Kidney (tissue), 22 donors: Measurements from ENCODE around the gene ZFP57. TPM values are rescaled to one million over a fixed set of nuclear protein-coding genes. Genes with fewer than 3 reads are reported as not detected.

Experiments
- DNase-seq, 5 donors: peaks; one replicate each; pipeline ENCODE4 v3.0.0-alpha.2; 2013 to 2020
- FAIRE-seq: peaks from 2 replicates; lab custom pipeline; 2012; peaks lifted over from hg19 to GRCh38; lab: Jason Lieb, UNC
- H3K27ac ChIP-seq, 2 donors: one replicate each; pipeline ENCODE4 v1.7.0; 2013; ENCODE audit warnings: low read depth in 2 of 2, low read length in 2 of 2, inconsistent platforms in 1 of 2
- H3K27me3 ChIP-seq: one replicate; pipeline ENCODE4 v1.7.1; 2013; ENCODE audit warnings: low read length, inconsistent platforms; ENCODE audit not compliant: control insufficient read depth, insufficient read depth
- H3K36me3 ChIP-seq, 3 donors: one replicate each; pipeline versions ENCODE4 v1.7.0 to v1.7.1; 2013; ENCODE audit warnings: low read length in 3 of 3, control low read depth in 1 of 3, inconsistent platforms in 1 of 3; ENCODE audit not compliant: insufficient read depth in 3 of 3, control insufficient read depth in 2 of 3
- H3K4me1 ChIP-seq, 3 donors: one replicate each; pipeline versions ENCODE4 v1.7.0 to v1.7.1; 2013; ENCODE audit warnings: low read length in 3 of 3, inconsistent platforms in 1 of 3, low read depth in 1 of 3; ENCODE audit not compliant: control insufficient read depth in 2 of 3, insufficient read depth in 2 of 3
- H3K4me3 ChIP-seq, 3 donors: one replicate each; pipeline versions ENCODE4 v1.7.0 to v1.8.1; 2013; ENCODE audit warnings: low read length in 3 of 3, control low read depth in 1 of 3, inconsistent platforms in 1 of 3
- H3K9ac ChIP-seq, 3 donors: one replicate each; pipeline versions ENCODE4 v1.7.0 to v1.7.1; 2013; ENCODE audit warnings: low read length in 3 of 3, control low read depth in 1 of 3, inconsistent platforms in 1 of 3
- H3K9me3 ChIP-seq, 3 donors: one replicate each; pipeline versions ENCODE4 v1.7.0 to v1.7.1; 2013; ENCODE audit warnings: low read length in 3 of 3, control low read depth in 1 of 3, inconsistent platforms in 1 of 3; ENCODE audit not compliant: control insufficient read depth in 2 of 3, insufficient read depth in 1 of 3
- intact Hi-C: fragments of 100-400 bp; cut with DNase I; formaldehyde crosslinking; loops from one replicate; pipeline ENCODE4 v1.11.1; 2022
- long read RNA-seq, 10 donors: library from polyadenylated mRNA in 1 of 10; unstranded in 1 of 10; transcript quantifications; one replicate each; pipeline ENCODE4 v2.0.0 and lab custom pipeline, GENCODE V29; 2021 to 2026
- polyA plus RNA-seq: library from polyadenylated mRNA; stranded (reverse); fragments of 350-450 nt; fragmentation: Illumina TruSeq; extraction: RNeasy Lipid Tissue Mini Kit (QIAGEN cat#74804); gene quantifications from one replicate; pipeline ENCODE4 v1.2.3, GENCODE V29; 2014; ENCODE audit warnings: low read depth, low replicate concordance; ENCODE audit not compliant: insufficient read depth
- total RNA-seq: library from RNA; stranded (reverse); fragmentation: NEBNext Ultra II Directional; extraction: Animal tissue kit (Norgen Biotek cat#: 25700); gene quantifications from one replicate; pipeline ENCODE4 v1.2.1, GENCODE V29; 2021
- TF ChIP-seq, protein P1 (sequence below): IDR thresholded peaks from 3 replicates; pipeline ENCODE4 v1.5.1; 2012; ENCODE audit warnings: mild to moderate bottlenecking, moderate library complexity, borderline replicate concordance; ENCODE audit not compliant: insufficient read depth; ENCODE audit errors: extremely low read depth
- donor health status: control.
- donor health status: control.
- donor health status: control.
- donor health status: control.
- donor health status: control.
- donor health status: DM: yes; HTN: yes; CAD: no.
- donor health status: Normal renal cell carcinoma (clear cell type).

The ZFP57 gene
- total RNA-seq, result 1.1 TPM
- not detected for polyA plus RNA-seq
- long read RNA-seq, donor 1, result 0 reads
- long read RNA-seq, donor 2, result 0 reads
- long read RNA-seq, donor 3, result 0 reads
- long read RNA-seq, donor 4, result 0 reads
- long read RNA-seq, donor 5, result 0 reads
- long read RNA-seq, donor 6, result 0 reads
- long read RNA-seq, donor 7, result 0 reads
- long read RNA-seq, donor 8, result 0 reads
- long read RNA-seq, donor 9, result 0 reads
- long read RNA-seq, donor 10, result 0 reads

DNA sequence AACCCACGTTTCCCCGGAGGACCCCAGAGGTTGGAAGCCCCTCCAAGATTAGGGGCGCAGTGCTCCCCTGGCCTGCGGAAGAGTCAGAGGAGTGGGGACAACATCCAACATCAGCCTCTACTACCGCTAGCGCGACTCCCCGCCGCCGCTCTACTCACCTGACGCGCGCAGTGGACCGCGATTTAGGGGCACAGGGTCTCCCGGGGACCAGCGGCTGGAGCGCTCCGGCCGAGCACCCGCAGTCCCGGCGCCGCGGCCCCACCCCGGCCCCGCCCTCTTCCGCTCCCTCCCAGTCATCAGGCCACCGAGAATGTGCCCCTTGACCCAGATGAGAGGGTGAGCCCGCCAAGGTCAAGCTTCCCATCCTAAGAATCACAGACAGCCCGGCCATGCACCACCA is at the start of gene ZFP57:
Gene ZFP57 (minus strand): TSS at position 249 of the 400 bp plus-strand sequence. CDS start 4,149 bp downstream, outside the sequence.
- TF ChIP-seq, protein P1, sequence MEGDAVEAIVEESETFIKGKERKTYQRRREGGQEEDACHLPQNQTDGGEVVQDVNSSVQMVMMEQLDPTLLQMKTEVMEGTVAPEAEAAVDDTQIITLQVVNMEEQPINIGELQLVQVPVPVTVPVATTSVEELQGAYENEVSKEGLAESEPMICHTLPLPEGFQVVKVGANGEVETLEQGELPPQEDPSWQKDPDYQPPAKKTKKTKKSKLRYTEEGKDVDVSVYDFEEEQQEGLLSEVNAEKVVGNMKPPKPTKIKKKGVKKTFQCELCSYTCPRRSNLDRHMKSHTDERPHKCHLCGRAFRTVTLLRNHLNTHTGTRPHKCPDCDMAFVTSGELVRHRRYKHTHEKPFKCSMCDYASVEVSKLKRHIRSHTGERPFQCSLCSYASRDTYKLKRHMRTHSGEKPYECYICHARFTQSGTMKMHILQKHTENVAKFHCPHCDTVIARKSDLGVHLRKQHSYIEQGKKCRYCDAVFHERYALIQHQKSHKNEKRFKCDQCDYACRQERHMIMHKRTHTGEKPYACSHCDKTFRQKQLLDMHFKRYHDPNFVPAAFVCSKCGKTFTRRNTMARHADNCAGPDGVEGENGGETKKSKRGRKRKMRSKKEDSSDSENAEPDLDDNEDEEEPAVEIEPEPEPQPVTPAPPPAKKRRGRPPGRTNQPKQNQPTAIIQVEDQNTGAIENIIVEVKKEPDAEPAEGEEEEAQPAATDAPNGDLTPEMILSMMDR, result no peak
- FAIRE-seq, result no peak
- no peak for DNase-seq
- Histone ChIP-seq H3K4me1 (no peaks in the 10 kb centered on the region), H3K9me3 (no peaks in the 10 kb centered on the region), H3K4me3 (no peak within 1 kb of the TSS), H3K36me3 (no peaks in the 10 kb centered on the region), H3K27ac (no peak within 1 kb of the TSS), H3K9ac (no peak within 1 kb of the TSS), H3K27me3 (no peaks in the 10 kb centered on the region)
- intact Hi-C loops, result no loop called here

DNA sequence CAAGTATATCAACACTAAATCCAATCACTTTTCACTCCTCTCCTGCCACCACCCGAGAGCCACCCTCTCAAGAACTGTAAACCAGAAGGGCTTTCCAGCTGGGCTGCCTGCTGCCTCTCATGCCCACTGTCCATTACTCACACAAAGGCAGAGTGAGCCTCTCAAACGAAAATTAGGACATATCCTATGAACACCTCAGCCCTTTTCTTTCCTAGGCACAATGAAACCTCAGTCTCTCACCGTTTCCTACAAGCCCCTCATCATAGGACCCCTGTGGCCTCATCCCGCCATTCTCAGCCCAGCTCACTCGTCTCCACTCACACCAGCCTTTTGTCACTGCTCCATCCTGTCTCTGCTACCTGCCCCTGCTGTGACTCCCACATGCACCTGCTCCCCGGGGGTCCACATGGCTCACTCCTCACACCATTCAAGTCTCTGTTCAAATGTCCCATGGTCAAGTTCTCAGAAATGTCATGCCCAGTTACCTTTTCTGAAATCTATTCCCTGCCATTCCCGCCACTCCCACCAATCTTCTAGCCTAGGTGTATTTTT is 49.7 kb upstream of the ZFP57 start:
- Histone ChIP-seq H3K9ac (no peak overlapping the region), H3K4me1 (peaks cover 0 to under 1% (median 0%) of the 10 kb centered on the region in 3 donors), H3K36me3 (peaks cover 0 to 2% (median 0%) of the 10 kb centered on the region in 3 donors), H3K27ac (no peak overlapping the region), H3K9me3 (no peaks in the 10 kb centered on the region), H3K4me3 (no peak overlapping the region), H3K27me3 (no peaks in the 10 kb centered on the region)
- intact Hi-C loops, result no loop called here
- FAIRE-seq (no peak), DNase-seq (no peak)
- TF ChIP-seq, protein P1, result no peak

DNA sequence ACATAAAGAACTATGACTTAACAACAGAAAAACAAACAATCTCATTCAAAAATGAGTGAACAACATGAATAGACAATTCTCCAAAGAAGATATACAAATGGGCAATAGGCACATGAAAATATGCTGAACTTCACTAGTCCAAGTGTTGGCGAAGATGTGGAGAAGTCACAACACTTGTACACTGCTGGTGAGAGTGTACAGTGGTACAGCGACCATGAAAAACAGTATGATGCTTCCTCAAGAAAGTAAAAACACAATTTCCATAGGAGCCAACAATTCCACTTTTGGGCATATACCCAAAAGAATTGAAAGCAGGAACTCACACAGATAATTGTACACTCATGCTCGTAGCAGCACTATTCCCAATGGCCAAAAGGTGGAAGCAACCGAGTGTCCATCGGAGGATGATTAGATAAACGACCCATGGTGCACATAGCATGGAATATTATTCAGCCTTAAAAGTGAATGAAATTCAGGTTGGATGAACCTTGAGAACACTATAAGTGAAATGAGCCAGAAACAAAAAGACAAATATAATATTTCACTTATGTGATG is 48.9 kb upstream of the ZFP57 start:
- intact Hi-C loops, result no loop called here
- Histone ChIP-seq H3K9ac (no peak overlapping the region), H3K36me3 (peaks cover 0 to 2% (median 0%) of the 10 kb centered on the region in 3 donors), H3K4me1 (peaks cover 0 to 8% (median 0%) of the 10 kb centered on the region in 3 donors), H3K4me3 (no peak overlapping the region), H3K27ac (no peak overlapping the region), H3K27me3 (no peaks in the 10 kb centered on the region), H3K9me3 (no peaks in the 10 kb centered on the region)
- DNase-seq, result no peak
- TF ChIP-seq, protein P1, result no peak
- FAIRE-seq, result no peak
